ENCODE measurements around the gene XPOT.

- no peak for TF ChIP-seq POLR2A (IDR thresholded peaks at IDR 0.05; ENCODE audit: low read depth, low read length)
- no peak for TF ChIP-seq POLR2AphosphoS5 (IDR thresholded peaks at IDR 0.05; ENCODE audit: low read depth, low read length)
- no peak for TF ChIP-seq TAF1 (IDR thresholded peaks at IDR 0.05; ENCODE audit: borderline replicate concordance, low read depth, low read length)
These were observed 69.0 kb downstream of the XPOT start for GRCh38 chr12:64473176-64473575.

All from GM12892 (cell line).